GM23338 (cell line): ENCODE data around the gene TMEM132D.

Experiments
- EZH2 ChIP-seq: fragments of 200-600 bp; sonication (generic); IDR thresholded peaks from one replicate; pipeline ENCODE4 v1.8.0; 2017; ENCODE audit warnings: antibody characterized with exemption, mild to moderate bottlenecking, low read depth; ENCODE audit not compliant: unreplicated experiment
- EZH2phosphoT487 ChIP-seq: fragments of 200-600 bp; sonication (generic); IDR thresholded peaks from one replicate; pipeline ENCODE4 v1.8.1; 2018; ENCODE audit warnings: antibody characterized with exemption; ENCODE audit not compliant: unreplicated experiment
- NANOG ChIP-seq: IDR thresholded peaks from 2 replicates; pipeline ENCODE4 v1.6.1; 2016; ENCODE audit warnings: antibody characterized with exemption, borderline replicate concordance
- TF ChIP-seq, protein P1 (sequence below), 2 experiments: fragments of 200-600 bp in 1 of 2; sonication (generic) in 1 of 2; conservative IDR thresholded peaks; 2 replicates each; pipeline versions ENCODE4 v1.5.1 to v1.6.1; 2016 to 2017; ENCODE audit warnings: antibody characterized with exemption in 2 of 2, low read depth in 2 of 2, mild to moderate bottlenecking in 2 of 2, moderate library complexity in 1 of 2

GRCh38 chr12:129467726-129468125 lies 436.1 kb downstream of the TMEM132D start:
- no peak for TF ChIP-seq EZH2
- TF ChIP-seq, protein P1, sequence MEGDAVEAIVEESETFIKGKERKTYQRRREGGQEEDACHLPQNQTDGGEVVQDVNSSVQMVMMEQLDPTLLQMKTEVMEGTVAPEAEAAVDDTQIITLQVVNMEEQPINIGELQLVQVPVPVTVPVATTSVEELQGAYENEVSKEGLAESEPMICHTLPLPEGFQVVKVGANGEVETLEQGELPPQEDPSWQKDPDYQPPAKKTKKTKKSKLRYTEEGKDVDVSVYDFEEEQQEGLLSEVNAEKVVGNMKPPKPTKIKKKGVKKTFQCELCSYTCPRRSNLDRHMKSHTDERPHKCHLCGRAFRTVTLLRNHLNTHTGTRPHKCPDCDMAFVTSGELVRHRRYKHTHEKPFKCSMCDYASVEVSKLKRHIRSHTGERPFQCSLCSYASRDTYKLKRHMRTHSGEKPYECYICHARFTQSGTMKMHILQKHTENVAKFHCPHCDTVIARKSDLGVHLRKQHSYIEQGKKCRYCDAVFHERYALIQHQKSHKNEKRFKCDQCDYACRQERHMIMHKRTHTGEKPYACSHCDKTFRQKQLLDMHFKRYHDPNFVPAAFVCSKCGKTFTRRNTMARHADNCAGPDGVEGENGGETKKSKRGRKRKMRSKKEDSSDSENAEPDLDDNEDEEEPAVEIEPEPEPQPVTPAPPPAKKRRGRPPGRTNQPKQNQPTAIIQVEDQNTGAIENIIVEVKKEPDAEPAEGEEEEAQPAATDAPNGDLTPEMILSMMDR (conservative IDR thresholded peaks at IDR 0.05; ENCODE audit: low read depth in 2 of 2), result no peak
- TF ChIP-seq NANOG, result no peak
- no peak for TF ChIP-seq EZH2phosphoT487
